DMS53 treated with DMSO at 0.1 percent for 48 hours (cell line): ENCODE measurements around the gene SLC17A3.
A peak's percentile ranks its signal among the peaks of the same experiment; 100 is the strongest.

Experiments used
- DNase-seq: peaks from one replicate; lab custom pipeline; 2025; ENCODE audit not compliant: unreplicated experiment; lab: John Stamatoyannopoulos, UW

SLC17A3 gene

GRCh38 chr6:25874118-25874517, at the start of gene SLC17A3:
Gene SLC17A3, minus strand, starts transcription at chr6:25874243. Its CDS starts 5,856 bp downstream, at chr6:25868387.
- no peak for DNase-seq

GRCh38 chr6:25922301-25922700, 48.3 kb upstream of the SLC17A3 start:
- DNase-seq = no peak

GRCh38 chr6:25921525-25922203, 47.6 kb upstream of the SLC17A3 start:
- DNase-seq = no peak

GRCh38 chr6:25919657-25920056, 45.6 kb upstream of the SLC17A3 start:
- DNase-seq = no peak

GRCh38 chr6:25918083-25918683, 44.1 kb upstream of the SLC17A3 start:
- DNase-seq = no peak

- DNase-seq = no peak
Measured at GRCh38 chr6:25916789-25917490, 42.9 kb upstream of the SLC17A3 start.

GRCh38 chr6:25916330-25916729, 42.3 kb upstream of the SLC17A3 start:
- DNase-seq = no peak

- no peak for DNase-seq
Measured at GRCh38 chr6:25913741-25914140, 39.7 kb upstream of the SLC17A3 start.

- DNase-seq = no peak
Measured at GRCh38 chr6:25911351-25911750, 37.3 kb upstream of the SLC17A3 start.

GRCh38 chr6:25907475-25908014, 33.5 kb upstream of the SLC17A3 start:
- DNase-seq = peak; percentile 11

- no peak for DNase-seq
Measured at GRCh38 chr6:25903467-25904099, 29.5 kb upstream of the SLC17A3 start.

GRCh38 chr6:25902071-25902470, 28.0 kb upstream of the SLC17A3 start:
- DNase-seq = no peak

GRCh38 chr6:25900843-25901242, 26.8 kb upstream of the SLC17A3 start:
- DNase-seq = no peak

- DNase-seq = no peak
Measured at GRCh38 chr6:25899580-25900408, 25.8 kb upstream of the SLC17A3 start.

GRCh38 chr6:25899123-25899522, 25.1 kb upstream of the SLC17A3 start:
- no peak for DNase-seq

GRCh38 chr6:25898289-25898977, 24.4 kb upstream of the SLC17A3 start:
- no peak for DNase-seq

- no peak for DNase-seq
Measured at GRCh38 chr6:25896252-25896651, 22.2 kb upstream of the SLC17A3 start.

- DNase-seq = no peak
Measured at GRCh38 chr6:25895771-25896170, 21.7 kb upstream of the SLC17A3 start.

- no peak for DNase-seq
Measured at GRCh38 chr6:25893778-25894177, 19.7 kb upstream of the SLC17A3 start.

- DNase-seq = no peak
Measured at GRCh38 chr6:25892877-25893276, 18.8 kb upstream of the SLC17A3 start.
